ENCODE measurements around the gene CWC25. TPM values are rescaled to one million over a fixed set of nuclear protein-coding genes. Genes with fewer than 3 reads are reported as not detected.

The CWC25 gene
- total and polyA plus RNA-seq, 2 of the 13 experiments (the other 11 are each of a cell fraction or from before 2014, with no cell fraction given) = 15.6 to 22.7 TPM

GRCh38 chr17:38871247-38872015, 46.3 kb upstream of the CWC25 start (continued):
- TF ChIP-seq ATF6 (CRISPR knock-in tag; conservative IDR thresholded peaks at IDR 0.05) = no peak
- TF ChIP-seq ZNF782 (CRISPR knock-in tag; IDR thresholded peaks at IDR 0.05; ENCODE audit: borderline replicate concordance) = peak; percentile 53; the same call in 1 of the 2 replicates
- no peak for TF ChIP-seq ZNF317 (CRISPR knock-in tag; IDR thresholded peaks at IDR 0.05)
- TF ChIP-seq ZSCAN25 (CRISPR knock-in tag; IDR thresholded peaks at IDR 0.05) = peak; percentile 66; the same call in 1 of the 2 replicates
- no peak for TF ChIP-seq ZBTB37 (CRISPR knock-in tag; IDR thresholded peaks at IDR 0.05)
- no peak for TF ChIP-seq CEBPB (IDR thresholded peaks at IDR 0.05; ENCODE audit: borderline replicate concordance, low read depth, low read length)
- TF ChIP-seq ZNF326 (CRISPR knock-in tag; IDR thresholded peaks at IDR 0.05; ENCODE audit: borderline replicate concordance) = no peak
- no peak for TF ChIP-seq ZNF282 (IDR thresholded peaks at IDR 0.05; ENCODE audit: partially characterized antibody)
- TF ChIP-seq NR2C2 (CRISPR knock-in tag; IDR thresholded peaks at IDR 0.05; ENCODE audit: borderline replicate concordance) = peak; percentile 97
- peak; percentile 82 for TF ChIP-seq GFI1 (CRISPR knock-in tag; IDR thresholded peaks at IDR 0.05; ENCODE audit: borderline replicate concordance)
- TF ChIP-seq FOXP1 (IDR thresholded peaks at IDR 0.05) = no peak
- peak; percentile 63; the same call in 1 of the 2 replicates for TF ChIP-seq FOXP1 (CRISPR knock-in tag; IDR thresholded peaks at IDR 0.05)
- TF ChIP-seq ZNF484 (CRISPR knock-in tag; IDR thresholded peaks at IDR 0.05; ENCODE audit: borderline replicate concordance, low read depth) = no peak
- no peak; the same call in none of the 2 replicates for TF ChIP-seq TGIF2 (CRISPR knock-in tag; IDR thresholded peaks at IDR 0.05)
- peak; percentile 90 for TF ChIP-seq XRCC5 (optimal IDR thresholded peaks at IDR 0.05; ENCODE audit: low read length)
- TF ChIP-seq MNT (IDR thresholded peaks at IDR 0.05) = 0 out of 2 replicates have a peak, but pooled peaks have one; percentile 21
- TF ChIP-seq KLF13 (CRISPR knock-in tag; IDR thresholded peaks at IDR 0.05) = no peak
- no peak for TF ChIP-seq ZFAT (CRISPR knock-in tag; conservative IDR thresholded peaks at IDR 0.05)
- peak; percentile 87; the same call in 1 of the 2 replicates for TF ChIP-seq ZNF557 (CRISPR knock-in tag; IDR thresholded peaks at IDR 0.05)
- TF ChIP-seq LCORL (IDR thresholded peaks at IDR 0.05) = peak; percentile 28; the same call in 1 of the 2 replicates
- TF ChIP-seq LCORL (CRISPR knock-in tag; IDR thresholded peaks at IDR 0.05) = peak; percentile 61; the same call in 1 of the 2 replicates
- no peak for TF ChIP-seq PBX2 (CRISPR knock-in tag; IDR thresholded peaks at IDR 0.05)
- peak; percentile 97 for TF ChIP-seq SKI (IDR thresholded peaks at IDR 0.05; ENCODE audit: partially characterized antibody)
- TF ChIP-seq GATAD2A (CRISPR knock-in tag; IDR thresholded peaks at IDR 0.05) = peak; percentile 97
- no peak for TF ChIP-seq SP140L (CRISPR knock-in tag; IDR thresholded peaks at IDR 0.05; ENCODE audit: borderline replicate concordance)
- TF ChIP-seq NCOR1 (IDR thresholded peaks at IDR 0.05; ENCODE audit: borderline replicate concordance, low read length) = peak; percentile 96

Measured in HepG2 (cell line).